Glomerular visceral epithelial cell (primary cell): ENCODE data around the gene ARSG.
"Not testable (repeated sequence)": the region's sequence is repeated elsewhere in the genome, so short reads cannot be mapped to it uniquely, and the experiment has no call there.

ENCODE experiments used
- DNase-seq: peaks from one replicate; pipeline ENCODE4 v3.0.0-alpha.2; 2016; ENCODE audit errors: extremely low spot score

Gene ARSG

GRCh38 chr17:68305142-68305541 lies 13.8 kb downstream of the ARSG start:
- no peak for DNase-seq

DNA sequence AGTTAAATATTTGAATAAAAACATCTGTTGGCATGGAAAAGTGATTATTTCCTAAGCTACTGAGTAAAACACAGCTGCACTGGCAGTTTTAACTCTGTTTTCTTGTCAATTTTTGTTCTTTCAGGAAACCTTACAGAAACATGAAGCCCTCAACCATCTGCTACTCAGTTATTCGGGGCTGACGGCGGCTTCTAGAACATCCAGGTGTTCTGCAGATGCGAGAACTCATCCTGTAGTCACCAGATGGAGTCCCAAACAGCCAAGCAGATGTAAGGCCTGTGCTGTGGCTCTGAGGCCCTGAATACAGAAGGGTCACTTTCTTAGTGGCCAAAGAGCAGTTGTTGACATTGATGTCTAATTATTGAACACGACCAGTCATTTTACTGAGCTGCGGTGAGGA lies 15.5 kb downstream of the ARSG start:
- DNase-seq = no peak

- DNase-seq = no peak
Observed at GRCh38 chr17:68307443-68307842, 16.1 kb downstream of the ARSG start.

- not testable (repeated sequence) for DNase-seq
Observed at GRCh38 chr17:68308486-68308885, 17.2 kb downstream of the ARSG start.

GRCh38 chr17:68309066-68309670 lies 17.9 kb downstream of the ARSG start:
- DNase-seq = not testable (repeated sequence)

- no peak for DNase-seq
Observed at GRCh38 chr17:68310152-68310551, 18.9 kb downstream of the ARSG start.

DNA sequence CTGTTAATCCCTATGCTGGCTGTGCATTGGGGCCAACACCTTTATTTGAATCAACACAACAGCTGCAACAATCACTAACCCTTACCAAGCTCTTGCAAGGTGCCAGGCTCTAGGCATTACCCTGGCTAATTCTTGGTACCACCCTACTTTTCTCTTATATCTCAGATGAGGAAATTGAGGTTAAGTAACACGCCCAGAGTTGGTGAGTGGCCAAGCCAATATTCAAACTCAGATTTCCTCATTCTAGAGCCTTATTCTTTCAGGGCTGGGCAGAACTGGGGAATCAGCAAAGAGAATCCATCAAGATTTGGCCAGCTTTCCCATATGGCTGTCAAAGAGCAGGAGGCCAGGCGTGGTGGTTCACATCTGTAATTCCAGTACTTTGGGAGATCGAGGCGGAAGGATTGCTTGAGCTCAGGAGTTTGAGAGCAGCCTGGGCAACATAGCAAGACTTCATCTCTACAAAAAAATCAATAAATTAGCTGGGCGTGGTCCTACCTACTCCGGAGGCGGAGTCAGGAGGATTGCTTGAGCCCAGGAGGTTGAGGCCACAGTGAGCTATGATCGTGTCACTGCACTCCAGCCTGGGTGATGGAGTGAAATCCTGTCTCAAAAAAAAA lies 23.7 kb downstream of the ARSG start:
- no peak for DNase-seq

DNA sequence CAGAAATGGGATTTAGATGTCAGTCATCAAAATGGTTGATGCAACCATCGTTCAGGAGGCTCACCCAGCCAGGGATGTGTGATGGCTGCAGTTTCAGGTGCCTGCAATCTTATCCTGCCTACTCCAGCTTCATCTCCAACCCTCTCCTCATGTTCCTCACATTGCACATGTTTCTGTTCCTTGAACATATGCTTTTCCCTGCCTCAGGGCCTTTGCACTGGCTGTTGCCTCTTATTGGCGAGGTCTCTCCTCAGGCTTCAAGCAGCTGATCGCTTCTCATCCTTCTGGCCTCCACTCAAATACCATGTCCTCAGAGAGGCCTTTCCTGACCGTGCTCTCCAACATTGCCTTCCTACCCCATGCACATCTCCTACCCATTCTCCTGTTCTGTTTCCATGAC lies 24.6 kb downstream of the ARSG start:
- DNase-seq = no peak

DNA sequence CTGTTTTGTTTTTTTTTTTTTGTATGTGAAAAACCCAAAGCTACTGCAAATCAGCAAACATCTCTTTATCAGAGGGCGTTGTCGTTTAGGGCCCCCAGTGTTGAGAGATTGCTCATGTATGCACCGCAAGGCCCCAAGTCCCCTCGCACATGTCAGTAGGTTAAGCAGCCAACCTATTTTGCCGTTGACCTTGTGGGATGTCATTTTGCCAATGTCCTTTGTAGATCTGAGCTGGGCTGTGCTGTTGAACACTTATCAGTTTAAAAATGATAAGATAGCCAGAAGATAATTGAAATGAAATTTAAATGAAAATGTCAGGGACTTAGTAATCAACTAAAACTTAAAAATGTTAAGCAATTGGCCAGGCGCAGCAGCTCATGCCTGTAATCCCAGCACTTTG lies 26.2 kb downstream of the ARSG start:
- DNase-seq = no peak

- DNase-seq = peak; percentile 80
Observed at GRCh38 chr17:68318103-68318991, 27.1 kb downstream of the ARSG start.

DNA sequence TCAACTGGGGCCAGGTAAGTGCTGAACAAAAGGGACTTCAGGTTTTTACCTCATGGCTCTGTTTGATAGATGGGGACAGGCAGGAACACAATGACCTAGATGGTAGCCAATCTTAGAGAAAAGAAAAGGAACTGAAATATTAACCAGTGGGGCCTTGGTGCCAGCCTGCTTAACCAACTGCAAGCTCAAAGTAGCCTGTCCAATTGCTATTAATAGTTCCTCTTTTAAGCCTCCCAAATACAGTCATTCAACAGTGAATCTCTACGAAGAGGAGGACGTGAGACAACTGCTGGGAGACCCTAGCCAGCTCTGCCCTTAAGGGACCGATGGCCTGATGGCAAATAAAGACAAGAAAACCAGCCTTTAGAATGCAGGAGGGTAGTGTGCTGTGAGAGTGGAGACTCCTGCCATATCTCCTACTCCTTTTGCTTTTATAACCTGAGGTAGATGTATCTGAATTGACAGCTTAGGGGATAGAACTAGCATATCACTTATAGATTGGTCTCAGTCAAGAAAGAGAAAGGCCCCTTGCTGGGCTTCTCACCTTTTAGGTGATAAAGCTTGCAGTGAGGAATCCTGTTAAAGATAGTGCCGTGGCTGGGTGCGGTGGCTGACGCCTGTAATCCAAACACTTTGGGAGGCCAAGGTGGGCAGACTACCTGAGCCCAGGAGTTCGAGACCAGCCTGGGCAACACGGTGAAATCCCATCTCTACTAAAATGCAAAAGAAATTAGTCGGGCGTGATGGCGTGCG lies 28.3 kb downstream of the ARSG start:
- no peak for DNase-seq

GRCh38 chr17:68320311-68320865 lies 29.1 kb downstream of the ARSG start:
- no peak for DNase-seq

DNA sequence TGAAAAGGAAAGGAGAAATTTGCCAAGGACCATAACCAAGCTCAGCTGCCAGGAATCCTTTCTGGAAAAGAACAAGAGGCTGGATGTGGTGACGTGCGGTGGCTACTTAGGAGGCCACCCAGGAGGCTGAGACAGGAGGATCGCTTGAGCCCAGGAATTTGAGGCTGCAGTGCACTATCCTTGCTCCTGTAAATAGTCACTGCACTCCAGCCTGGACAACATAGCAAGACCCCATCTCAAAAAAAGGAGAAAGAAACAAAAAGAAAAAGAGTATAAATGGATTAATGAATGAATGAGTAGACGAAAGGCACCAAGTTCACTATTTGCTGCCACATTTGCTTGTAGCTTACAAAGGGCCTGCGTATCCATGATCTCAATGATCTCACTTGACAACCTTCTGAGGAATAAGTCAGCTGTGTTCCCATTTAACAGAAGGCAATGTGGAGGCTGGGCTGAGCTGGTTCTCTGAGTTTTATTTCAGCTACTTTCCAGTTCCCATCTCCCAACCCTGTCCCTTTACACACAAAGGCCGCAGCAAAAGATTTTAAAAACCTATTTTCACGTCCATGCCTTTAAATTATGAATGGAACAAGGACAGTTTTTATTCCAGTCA lies 29.8 kb downstream of the ARSG start:
- DNase-seq = no peak

DNA sequence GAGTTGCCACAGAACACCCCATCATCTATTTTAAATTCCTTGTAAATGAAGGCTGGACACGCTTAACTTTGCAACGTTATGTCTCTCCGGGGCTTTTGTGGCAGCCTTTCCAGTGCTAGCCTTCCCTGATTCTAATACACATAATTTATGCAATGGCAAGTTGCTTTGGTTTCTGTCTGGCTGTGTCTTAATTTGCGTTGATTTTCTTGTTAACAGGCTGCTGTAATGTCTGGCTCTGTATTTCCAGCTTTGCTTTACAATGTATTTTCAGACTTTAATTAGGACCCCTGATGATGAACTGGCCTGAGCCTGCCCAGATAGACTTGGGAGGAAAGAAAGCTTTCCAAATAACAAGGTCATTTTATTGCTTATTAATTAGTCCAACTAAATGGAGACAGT lies 30.3 kb downstream of the ARSG start:
- DNase-seq = no peak

DNA sequence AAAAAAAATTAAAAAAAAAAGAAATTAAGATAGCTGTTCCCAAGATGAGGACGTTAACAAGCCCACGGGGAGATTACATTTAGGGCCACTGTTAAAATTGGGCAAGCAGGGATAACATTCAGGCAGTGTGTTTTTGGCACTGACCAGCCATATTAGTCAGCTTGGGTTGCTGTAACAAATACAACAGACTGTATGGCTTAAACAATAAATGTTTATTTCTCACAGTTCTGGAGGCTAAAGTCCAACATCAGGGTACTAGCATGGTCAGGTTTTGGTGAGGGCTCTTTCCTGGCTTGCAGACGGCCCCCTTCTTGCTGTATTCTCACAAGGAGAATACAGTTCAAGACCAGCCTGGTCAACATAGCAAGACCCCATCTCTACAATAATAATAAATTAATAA lies 31.3 kb downstream of the ARSG start:
- DNase-seq = no peak

GRCh38 chr17:68324114-68324513 lies 32.8 kb downstream of the ARSG start:
- DNase-seq = no peak

GRCh38 chr17:68324654-68325336 lies 33.5 kb downstream of the ARSG start:
- DNase-seq = no peak

DNA sequence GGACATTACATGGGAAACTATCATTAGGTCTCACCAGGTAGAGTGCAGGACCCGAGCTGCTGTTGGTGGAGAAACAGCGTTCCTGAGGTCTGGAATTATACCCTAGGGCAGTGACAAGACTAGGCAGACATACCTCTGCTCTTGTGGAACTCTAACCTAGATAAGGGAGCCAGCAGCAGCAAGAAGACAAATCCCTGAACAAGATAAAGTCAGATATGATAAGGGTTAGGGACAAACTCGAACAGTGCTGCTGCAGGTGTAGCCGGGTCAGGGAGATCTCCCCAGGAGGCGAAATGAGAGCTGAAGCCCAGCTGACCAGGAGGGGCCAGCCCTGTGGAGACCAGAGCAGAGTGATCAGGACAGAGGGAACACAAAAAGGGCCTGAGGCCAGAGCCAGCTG lies 34.7 kb downstream of the ARSG start:
- DNase-seq = no peak

- DNase-seq = no peak
Observed at GRCh38 chr17:68326681-68327080, 35.4 kb downstream of the ARSG start.

DNA sequence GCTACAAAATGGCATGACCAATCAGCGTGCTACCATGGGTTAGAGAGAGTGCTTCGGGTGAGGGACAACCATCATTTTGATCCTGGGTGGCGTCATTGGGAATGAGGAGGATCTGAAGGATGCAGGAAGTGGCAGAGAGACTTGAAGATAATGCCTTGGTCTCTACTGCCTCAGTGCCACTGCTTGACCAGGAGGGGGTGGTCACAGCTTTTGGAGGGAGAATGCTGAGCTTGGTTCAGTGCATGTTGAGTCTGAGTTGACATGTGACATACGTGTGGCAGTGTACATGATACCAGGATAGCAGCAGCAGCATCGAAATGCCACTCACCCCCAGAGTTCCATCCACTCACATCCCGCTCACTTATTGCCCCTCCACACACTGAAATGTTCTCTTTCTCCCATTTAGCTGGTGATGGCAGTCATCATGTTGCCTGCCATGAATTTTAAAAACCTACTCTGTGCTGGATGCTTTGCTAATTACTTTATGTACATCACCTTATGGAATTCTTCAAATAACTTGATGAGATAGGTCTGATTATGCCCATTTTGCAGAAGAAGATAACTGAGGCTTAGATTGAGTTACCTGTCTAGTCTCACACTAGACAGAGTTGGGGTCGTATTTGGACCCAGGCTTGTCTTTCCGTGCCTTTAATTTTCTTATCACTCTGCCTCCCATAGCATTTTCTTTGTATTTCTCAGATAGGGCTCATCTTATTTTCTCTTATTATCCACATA lies 36.7 kb downstream of the ARSG start:
- no peak for DNase-seq
